HG03064 (cell line): ENCODE results near the gene ECM2.

ENCODE experiments used
- ATAC-seq: cut with Tn5 transposase; IDR thresholded peaks from one replicate; pipeline ENCODE4 v1.9.1; 2021; ENCODE audit warnings: low read depth; ENCODE audit not compliant: unreplicated experiment

Gene ECM2

GRCh38 chr9:92528522-92528849 is 7.3 kb downstream of the ECM2 start:
- no peak for ATAC-seq

- ATAC-seq, result no peak
Observed at GRCh38 chr9:92527832-92528521, 7.8 kb downstream of the ECM2 start.

DNA sequence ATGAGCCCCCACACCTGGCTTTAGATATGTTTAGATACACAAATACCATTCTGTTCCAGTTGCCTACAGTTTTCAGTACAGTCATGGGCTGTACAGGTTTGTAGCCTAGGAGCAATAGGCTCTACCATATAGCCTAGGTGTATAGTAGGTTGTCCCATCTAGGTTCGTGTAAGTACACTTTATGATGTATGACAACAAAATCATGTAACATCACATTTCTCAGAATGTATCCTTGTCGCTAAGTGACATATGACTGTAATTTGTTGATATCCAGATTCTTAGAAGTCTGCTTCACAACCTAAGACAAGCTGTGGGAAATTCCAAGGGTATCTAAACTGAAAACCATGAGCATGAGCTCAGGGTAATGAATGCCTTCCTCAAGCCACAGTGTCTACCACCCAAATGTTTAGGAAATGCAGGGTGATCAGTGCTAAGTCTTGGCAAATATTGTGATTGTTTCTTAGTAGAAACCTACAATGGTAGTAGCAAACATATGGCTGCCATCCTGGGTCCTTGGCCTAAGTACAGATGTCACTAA is 8.4 kb downstream of the ECM2 start:
- no peak for ATAC-seq

DNA sequence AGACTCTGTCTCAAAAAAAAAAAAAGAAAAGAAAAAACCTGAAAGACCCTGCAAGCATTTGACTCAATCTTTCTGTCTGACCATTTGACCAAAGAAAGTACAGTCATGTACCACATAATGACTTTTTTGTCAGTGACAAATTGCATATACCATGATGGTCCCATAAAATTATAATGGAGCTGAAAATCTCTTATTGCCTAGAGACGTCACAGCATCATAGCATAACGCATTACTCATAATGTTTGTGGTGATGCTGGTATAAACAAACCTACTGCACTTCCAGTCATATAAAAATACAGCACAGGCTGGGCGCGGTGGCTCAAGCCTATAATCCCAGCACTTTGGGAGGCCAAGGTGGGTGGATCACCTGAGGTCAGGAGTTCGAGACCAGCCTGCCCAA is 10.5 kb downstream of the ECM2 start:
- ATAC-seq, result no peak

- ATAC-seq, result no peak
Observed at GRCh38 chr9:92524881-92525280, 10.9 kb downstream of the ECM2 start.

DNA sequence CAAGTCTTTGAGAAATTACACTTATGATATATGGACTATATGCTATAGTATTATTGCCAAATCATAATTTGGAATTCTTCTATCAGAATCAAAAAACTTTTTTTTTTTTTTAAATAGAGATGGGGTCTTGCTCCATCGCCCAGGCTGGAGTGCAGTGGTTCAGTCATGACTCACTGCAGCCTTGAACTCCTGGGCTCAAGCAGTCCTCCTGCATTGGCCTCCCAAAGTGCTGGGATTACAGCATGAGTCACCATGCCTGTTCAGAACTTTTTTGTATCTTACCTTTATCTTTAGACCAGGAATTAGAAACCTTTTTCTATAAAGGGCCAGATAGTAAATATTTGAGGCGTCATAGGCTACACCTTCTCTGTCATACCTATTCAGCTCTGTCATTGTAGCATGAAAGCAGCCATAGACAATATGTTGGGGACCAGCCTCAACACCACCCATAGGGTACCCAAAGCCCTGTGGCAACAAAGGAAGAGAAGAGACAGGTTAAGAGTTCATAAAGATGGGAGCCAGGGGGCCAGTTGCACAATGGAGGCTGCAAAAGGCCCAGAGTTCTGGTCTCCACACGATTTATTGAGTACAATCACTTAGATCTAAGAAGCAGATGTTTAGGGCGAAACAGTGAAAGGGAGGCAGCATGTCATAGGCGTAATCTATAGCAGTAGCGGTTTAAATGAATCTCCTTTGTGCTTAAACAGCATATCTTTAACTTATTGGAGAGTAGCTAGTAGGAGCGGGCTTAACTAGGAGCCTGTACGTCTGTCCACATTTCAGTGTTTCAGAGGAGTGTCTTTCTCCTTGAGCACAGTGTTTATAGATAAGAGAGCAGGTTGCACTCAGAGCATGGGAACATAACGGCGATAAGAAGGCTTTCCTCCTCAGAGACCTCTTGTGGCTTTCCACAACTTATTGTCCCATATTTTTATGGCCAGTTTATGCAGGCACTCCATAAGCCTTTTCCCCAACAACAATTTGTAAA is 12.5 kb downstream of the ECM2 start:
- no peak for ATAC-seq

- ATAC-seq, result no peak
Observed at GRCh38 chr9:92520837-92521236, 15.0 kb downstream of the ECM2 start.

DNA sequence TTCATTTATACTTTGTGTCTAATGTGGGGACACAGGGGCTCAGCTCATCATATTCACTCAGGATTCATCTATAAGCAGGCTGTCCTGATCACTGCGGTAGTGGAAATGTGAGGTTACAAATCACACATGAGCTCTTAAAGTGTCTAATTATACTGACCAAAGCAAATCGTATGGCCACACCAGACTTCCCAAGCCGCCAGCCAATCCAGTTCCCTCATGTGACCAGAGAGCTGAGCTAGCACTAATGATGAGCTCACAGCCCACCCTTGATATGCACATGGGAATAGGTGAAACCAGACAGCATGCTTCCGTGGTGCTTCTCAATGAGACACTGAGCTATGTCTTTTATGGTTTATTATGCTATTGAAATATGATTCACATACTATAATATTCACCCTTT is 17.6 kb downstream of the ECM2 start:
- no peak for ATAC-seq

- no peak for ATAC-seq
Observed at GRCh38 chr9:92517046-92517445, 18.7 kb downstream of the ECM2 start.

DNA sequence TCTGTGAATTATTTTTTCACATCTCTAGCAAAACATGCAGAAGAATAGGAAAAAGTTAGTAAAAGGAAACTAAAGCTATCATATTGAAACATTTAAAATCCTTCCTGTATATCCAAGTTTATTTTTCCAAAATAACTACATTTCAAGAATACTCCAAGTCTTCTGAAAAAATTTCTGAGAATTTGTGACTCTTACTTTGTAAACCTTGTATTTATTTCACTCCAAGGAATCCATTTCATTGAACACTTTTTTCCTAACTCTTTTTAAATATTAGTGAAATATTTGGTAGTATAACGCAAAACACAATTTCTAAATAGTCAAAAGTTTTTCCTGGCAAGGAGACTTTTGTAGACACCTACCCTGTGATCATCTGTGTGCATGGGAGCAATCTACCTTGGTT is 19.3 kb downstream of the ECM2 start:
- ATAC-seq, result no peak

DNA sequence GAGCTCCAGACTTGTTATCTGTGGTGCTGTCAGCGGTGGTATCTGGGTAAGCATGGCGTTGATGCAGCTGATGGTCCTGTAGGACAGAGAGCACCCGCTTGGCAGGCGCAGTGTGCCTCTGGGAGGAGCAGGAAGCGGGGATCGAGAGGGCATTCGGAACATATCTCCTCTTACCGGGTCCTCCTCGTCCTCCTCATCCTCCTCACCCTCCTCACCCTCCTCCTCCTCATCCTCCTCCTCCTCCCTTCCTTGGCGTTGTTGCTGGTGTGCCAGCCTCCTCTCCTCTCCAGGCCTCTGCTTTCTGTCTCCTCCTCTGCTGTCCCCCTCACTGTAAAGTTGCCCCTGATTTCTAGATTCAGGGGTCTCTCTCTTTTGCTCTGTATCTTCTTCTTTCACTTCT is 21.2 kb downstream of the ECM2 start:
- ATAC-seq, result no peak

DNA sequence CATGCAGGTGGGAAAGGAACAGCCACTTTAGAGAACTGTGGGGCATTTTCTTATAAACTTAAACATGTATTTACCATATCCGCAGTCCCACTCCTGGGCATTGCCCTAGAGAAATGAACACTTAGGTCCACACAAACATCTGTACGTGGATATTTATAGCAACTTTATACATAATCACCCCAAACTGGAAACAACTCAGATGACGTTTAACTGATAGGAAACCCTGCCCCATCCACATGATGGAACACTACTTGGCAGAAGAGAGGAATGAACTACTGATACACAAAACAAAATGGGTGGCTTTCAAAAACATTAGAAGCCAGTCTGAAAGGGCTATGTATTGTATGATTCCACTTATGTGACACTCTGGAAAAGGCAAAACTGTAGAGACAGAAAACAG is 22.4 kb downstream of the ECM2 start:
- ATAC-seq, result no peak

DNA sequence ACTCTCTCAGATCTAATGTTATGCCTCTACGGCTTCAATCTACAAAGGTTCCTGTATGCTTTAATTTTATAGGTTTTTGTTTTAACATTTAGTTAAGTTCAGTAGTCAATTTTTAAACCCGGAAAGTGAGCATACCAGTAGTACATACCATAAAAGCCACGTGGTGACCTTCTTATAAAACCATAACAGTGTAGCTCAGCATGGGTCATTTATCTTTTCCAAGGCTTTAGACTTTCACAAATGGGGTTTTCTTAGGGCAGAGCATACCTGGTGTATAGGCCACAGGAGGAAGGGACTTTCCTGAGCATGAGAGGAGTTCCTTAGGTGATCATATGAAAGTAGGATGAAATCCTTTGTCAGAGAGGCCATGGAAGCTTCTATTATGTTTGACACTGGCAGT is 23.2 kb downstream of the ECM2 start:
- no peak for ATAC-seq

DNA sequence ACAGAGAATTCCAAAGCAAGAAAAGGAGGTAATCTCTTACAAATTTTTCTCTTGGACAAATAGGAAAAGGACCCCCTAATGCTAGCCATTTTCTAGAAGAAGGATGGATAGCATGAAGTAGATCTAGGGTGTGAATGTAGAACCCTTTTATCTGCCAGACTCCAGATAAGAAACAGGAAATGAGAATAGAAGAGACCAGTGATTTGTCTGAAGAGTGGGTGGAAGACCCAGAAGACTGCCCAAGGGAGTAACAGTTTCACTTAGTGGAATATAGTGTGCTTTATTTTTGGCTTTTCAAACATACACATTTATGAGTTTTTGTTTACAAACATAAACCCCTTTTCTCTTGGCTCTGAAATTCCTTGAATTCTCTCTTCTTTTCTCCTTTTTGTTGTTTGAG is 25.0 kb downstream of the ECM2 start:
- ATAC-seq, result no peak

DNA sequence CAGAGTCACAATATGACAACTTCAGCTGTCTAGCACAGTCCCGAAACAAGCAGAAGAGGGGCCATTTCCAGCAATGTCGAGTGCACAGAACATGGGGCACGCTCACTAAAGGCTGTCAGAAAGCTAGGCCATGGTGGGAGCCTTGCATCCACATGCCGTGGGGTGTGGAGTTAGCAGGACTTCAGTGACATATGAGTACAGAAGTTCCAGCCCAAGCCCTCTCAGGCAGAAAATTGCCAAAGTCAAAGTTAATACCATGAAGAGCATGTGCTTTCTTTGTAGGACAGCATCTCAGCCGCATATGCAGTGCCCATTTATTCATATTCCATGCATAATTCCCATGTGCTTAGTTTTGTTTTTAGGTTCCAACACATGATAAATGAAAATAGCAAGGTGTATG is 26.7 kb downstream of the ECM2 start:
- ATAC-seq, result no peak

- ATAC-seq, result no peak
Observed at GRCh38 chr9:92508018-92508820, 27.6 kb downstream of the ECM2 start.

GRCh38 chr9:92507496-92507895 is 28.3 kb downstream of the ECM2 start:
- no peak for ATAC-seq

GRCh38 chr9:92507005-92507404 is 28.8 kb downstream of the ECM2 start:
- ATAC-seq, result no peak

DNA sequence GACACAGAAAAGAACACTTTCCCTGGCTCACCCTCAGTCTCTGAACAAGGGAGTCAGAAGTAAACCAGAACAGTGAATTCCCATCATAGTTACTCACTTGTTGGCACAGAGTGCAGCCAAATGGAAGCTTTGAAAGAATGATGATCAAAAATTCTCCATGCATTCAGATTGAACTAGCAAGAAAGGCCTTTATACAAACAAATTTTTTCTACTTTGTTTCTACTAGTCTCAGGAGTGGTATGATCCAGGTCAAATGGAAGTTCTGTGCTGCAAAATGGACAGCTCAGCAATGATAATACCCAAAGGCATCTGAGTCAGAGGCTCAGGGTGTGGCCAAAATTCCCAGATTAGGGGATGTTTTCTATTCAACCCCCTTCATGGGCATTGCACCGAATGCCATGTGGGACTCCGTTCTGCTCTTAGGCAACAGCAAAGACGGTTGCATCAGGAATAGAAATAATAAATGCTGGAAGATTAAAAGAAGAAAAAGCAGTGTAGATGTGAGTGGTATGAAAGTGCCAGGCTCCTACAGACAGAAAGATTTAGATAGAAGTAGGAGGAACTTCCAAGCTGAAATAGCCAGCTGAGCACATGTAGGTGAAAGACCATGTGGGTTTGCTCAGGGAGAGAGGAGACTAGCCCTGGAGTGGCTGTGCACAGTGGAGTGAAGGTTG is 29.5 kb downstream of the ECM2 start:
- ATAC-seq, result no peak

DNA sequence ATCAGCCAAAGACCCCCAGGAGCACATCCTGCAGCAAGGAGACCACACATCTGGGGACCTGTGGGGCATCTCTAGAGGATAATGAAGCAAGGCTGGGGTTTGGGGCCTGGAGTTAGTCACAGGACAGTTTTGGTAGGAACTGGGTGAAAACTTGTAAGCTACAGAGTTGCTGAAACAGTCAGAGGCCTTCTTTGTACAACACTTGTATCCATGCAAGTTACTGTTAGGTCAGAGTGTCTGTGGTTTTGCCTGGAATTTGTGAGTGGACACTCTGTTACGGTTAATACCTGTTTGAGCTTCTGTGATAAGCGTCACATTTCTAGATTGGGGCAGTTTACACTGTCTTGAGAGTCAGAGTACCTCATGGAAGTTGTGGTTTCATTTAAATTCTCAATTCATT is 30.9 kb downstream of the ECM2 start:
- ATAC-seq, result no peak
